Measurements from ENCODE around the gene ASCL1. TPM values are rescaled to one million over a fixed set of nuclear protein-coding genes. Genes with fewer than 3 reads are reported as not detected.

Gene ASCL1
- polyA plus RNA-seq, 1 of the 3 experiments (the other 2 are of a cell fraction), result 0.21 TPM

DNA sequence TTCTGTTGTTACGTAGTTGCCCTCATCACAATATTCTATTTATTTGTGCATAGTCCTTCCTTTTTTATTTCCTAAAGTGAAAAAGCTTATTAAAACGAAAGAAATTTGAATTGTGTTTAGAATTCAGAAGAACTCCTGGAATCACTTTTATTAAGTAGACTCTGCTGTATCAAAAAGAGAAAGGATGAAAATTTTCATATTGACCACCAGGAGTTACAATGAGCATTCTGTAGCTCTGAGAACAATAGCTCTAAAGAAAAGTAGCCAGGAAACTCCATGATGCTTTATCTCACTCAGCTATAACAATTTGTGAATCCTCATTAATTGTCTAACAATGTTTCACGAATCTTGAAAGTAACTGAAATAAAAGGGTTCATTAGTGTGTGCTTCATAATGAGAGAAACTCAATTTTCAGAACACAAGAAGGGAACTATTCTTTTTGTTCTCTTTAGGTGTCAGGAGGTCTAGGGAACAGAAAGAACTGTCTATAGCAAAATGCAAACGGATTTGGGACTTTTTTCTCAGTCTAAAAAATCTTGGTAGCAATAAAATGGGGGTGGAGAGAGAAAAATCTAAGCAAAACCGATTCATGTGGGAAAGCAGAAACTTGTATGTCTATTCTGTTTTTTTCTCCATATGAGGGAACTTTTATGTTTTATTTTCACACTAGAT, 19.3 kb downstream of the ASCL1 start:
- H3K9me3 ChIP-seq, result no peaks in the 10 kb centered on the region
- no peaks in the 10 kb centered on the region for H3K36me3 ChIP-seq (replicated peaks in 1 of 2; ENCODE audit: control insufficient read depth in 1 of 2, insufficient read depth in 2 of 2, low read length in 1 of 2)
- H3K27me3 ChIP-seq (ENCODE audit: insufficient read depth), result no peaks in the 10 kb centered on the region
- TF ChIP-seq MEF2A (IDR thresholded peaks at IDR 0.05; ENCODE audit: borderline replicate concordance, low read depth), result no peak
- no peak for DNase-seq
- no peaks in the 10 kb centered on the region for H4K20me1 ChIP-seq (ENCODE audit: insufficient read depth)
- POLR2A ChIA-PET, result no interaction called here
- H3K9ac ChIP-seq, result no peak overlapping the region
- H3K27ac ChIP-seq (ENCODE audit: low read depth in 2 of 2, low read length in 1 of 2), result no peak overlapping the region
- no peaks in the 10 kb centered on the region for H3F3A ChIP-seq (replicated peaks; ENCODE audit: insufficient read depth)
- H3K9me2 ChIP-seq, result 0 out of 2 replicates have a peak, but pooled peaks cover 2% of the 10 kb centered on the region
- no peak overlapping the region for H3K4me3 ChIP-seq (ENCODE audit: low read depth in 2 of 2, low read length in 1 of 2)
- H3K79me2 ChIP-seq (ENCODE audit: insufficient read depth), result no peaks in the 10 kb centered on the region
- WGBS (ENCODE audit: low lambda C conversion rate), result 13% methylated on average over 5 of the region's 5 CpGs
- no peak overlapping the region for H3K4me2 ChIP-seq
- no peaks in the 10 kb centered on the region for H3K4me1 ChIP-seq (ENCODE audit: control insufficient read depth in 1 of 2, insufficient read depth in 2 of 2, low read depth in 1 of 2, low read length in 1 of 2)
- CTCF ChIA-PET, result interaction anchor here (0.6 to 1.2 kb wide), 4 partner anchors 15 to 198 kb away, joined by 3 to 4 read pairs (median 3); no protein-coding TSS in a partner anchor
- no peak overlapping the region for H2AFZ ChIP-seq (ENCODE audit: low read depth)

DNA sequence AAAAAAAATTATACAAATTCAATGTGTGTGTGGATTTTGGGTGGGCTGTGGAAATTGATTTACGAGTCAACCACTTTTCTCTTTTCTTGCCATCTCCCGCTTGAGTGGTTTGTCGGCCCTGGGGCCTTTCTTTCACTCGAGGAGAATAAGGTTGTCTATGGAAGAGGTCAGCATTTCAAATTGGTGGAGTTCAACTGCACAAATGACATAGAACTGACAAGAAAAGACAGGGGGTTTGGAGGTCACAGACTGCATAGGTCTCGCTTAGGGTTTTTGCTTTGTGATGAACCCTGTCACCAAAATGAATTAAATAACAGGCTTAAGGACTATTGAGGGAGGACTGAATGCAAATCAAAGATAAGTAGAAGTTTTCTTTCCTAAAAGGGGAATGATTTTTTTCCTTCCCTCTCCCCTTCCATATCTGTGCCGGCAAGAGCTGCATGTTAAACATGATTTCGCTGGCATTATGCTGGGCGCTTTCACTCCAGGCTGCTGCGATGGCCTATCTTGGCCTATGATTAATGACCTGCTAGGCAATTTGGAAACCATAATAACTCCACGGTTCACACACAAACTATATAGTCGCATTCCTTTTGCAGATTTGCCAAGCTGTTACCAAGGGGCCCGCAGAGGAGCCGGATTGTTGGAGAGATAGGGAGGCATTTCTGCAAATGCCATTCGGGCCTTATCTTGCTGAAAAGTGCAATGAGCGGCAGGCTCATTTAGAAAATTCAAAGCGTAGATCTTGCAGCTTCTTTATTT, 20.7 kb downstream of the ASCL1 start:
- no peaks in the 10 kb centered on the region for H3K36me3 ChIP-seq (replicated peaks in 1 of 2; ENCODE audit: control insufficient read depth in 1 of 2, insufficient read depth in 2 of 2, low read length in 1 of 2)
- POLR2A ChIA-PET, result no interaction called here
- WGBS (ENCODE audit: low lambda C conversion rate), result 34% methylated on average over 16 of the region's 16 CpGs
- H3K9me3 ChIP-seq, result no peaks in the 10 kb centered on the region
- TF ChIP-seq SMC3 (IDR thresholded peaks at IDR 0.05; ENCODE audit: low read depth, low read length), result no peak
- no peak for TF ChIP-seq SIN3A (IDR thresholded peaks at IDR 0.05; ENCODE audit: borderline replicate concordance, low read depth, low read length)
- no peak for TF ChIP-seq FOXM1 (IDR thresholded peaks at IDR 0.05; ENCODE audit: low read depth)
- TF ChIP-seq, protein P1, sequence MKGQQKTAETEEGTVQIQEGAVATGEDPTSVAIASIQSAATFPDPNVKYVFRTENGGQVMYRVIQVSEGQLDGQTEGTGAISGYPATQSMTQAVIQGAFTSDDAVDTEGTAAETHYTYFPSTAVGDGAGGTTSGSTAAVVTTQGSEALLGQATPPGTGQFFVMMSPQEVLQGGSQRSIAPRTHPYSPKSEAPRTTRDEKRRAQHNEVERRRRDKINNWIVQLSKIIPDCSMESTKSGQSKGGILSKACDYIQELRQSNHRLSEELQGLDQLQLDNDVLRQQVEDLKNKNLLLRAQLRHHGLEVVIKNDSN (IDR thresholded peaks at IDR 0.05; ENCODE audit: borderline replicate concordance, low read depth), result no peak
- TF ChIP-seq TAF1 (IDR thresholded peaks at IDR 0.05; ENCODE audit: borderline replicate concordance, low read depth, low read length), result no peak
- no peak overlapping the region for H3K9ac ChIP-seq
- H3K4me2 ChIP-seq, result no peak overlapping the region
- no peaks in the 10 kb centered on the region for H3K79me2 ChIP-seq (ENCODE audit: insufficient read depth)
- no peaks in the 10 kb centered on the region for H3F3A ChIP-seq (replicated peaks; ENCODE audit: insufficient read depth)
- H3K27ac ChIP-seq (ENCODE audit: low read depth in 2 of 2, low read length in 1 of 2), result no peak overlapping the region
- H3K27me3 ChIP-seq (ENCODE audit: insufficient read depth), result no peaks in the 10 kb centered on the region
- no peaks in the 10 kb centered on the region for H4K20me1 ChIP-seq (ENCODE audit: insufficient read depth)
- CTCF ChIA-PET, result no interaction called here
- no peak for DNase-seq
- H3K4me1 ChIP-seq (ENCODE audit: control insufficient read depth in 1 of 2, insufficient read depth in 2 of 2, low read depth in 1 of 2, low read length in 1 of 2), result no peaks in the 10 kb centered on the region
- no peak overlapping the region for H3K4me3 ChIP-seq (ENCODE audit: low read depth in 2 of 2, low read length in 1 of 2)
- H2AFZ ChIP-seq (ENCODE audit: low read depth), result no peak overlapping the region
- 0 out of 2 replicates have a peak, but pooled peaks cover 2% of the 10 kb centered on the region for H3K9me2 ChIP-seq

DNA sequence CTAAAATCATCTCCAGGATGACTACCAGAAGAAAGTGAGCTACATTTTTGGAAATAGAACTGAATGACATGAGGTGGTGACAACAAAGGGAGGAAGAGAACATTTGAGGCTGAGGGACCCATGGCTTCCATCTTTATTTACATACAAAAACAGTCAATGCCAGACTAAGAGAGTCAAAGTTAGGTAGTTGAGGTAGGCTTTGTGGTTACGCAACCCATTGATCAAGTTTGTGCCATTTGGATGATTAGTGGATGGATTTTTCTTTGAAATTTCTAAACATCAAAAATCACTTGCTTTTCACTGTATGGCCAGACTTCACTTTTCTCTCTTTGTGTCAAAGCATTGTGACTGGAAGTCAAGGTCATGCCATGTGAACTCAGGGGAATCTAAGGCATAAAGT, 22.9 kb downstream of the ASCL1 start:
- H3K4me3 ChIP-seq (ENCODE audit: low read depth in 2 of 2, low read length in 1 of 2), result no peak overlapping the region
- no peak overlapping the region for H3K9ac ChIP-seq
- no peaks in the 10 kb centered on the region for H3K27me3 ChIP-seq (ENCODE audit: insufficient read depth)
- H2AFZ ChIP-seq (ENCODE audit: low read depth), result no peak overlapping the region
- H3K4me2 ChIP-seq, result no peak overlapping the region
- no peaks in the 10 kb centered on the region for H3K9me2 ChIP-seq
- no peaks in the 10 kb centered on the region for H3K79me2 ChIP-seq (ENCODE audit: insufficient read depth)
- H3K4me1 ChIP-seq (ENCODE audit: control insufficient read depth in 1 of 2, insufficient read depth in 2 of 2, low read depth in 1 of 2, low read length in 1 of 2), result no peaks in the 10 kb centered on the region
- H3K27ac ChIP-seq (ENCODE audit: low read depth in 2 of 2, low read length in 1 of 2), result no peak overlapping the region
- no peak for DNase-seq
- ChIA-PET POLR2A (no interaction called here), CTCF (interaction anchor here (1.6 kb wide), 1 partner anchor 18 kb away, joined by 3 read pairs; no protein-coding TSS in a partner anchor)
- no peaks in the 10 kb centered on the region for H3K36me3 ChIP-seq (replicated peaks in 1 of 2; ENCODE audit: control insufficient read depth in 1 of 2, insufficient read depth in 2 of 2, low read length in 1 of 2)
- WGBS (ENCODE audit: low lambda C conversion rate), result 69% methylated on average over 1 of the region's 1 CpG
- no peaks in the 10 kb centered on the region for H3F3A ChIP-seq (replicated peaks; ENCODE audit: insufficient read depth)
- no peaks in the 10 kb centered on the region for H4K20me1 ChIP-seq (ENCODE audit: insufficient read depth)
- H3K9me3 ChIP-seq, result 0 out of 2 replicates have a peak, but pooled peaks cover 8% of the 10 kb centered on the region
- TF ChIP-seq ELF1 (IDR thresholded peaks at IDR 0.05) (no peak), EZH2phosphoT487 (IDR thresholded peaks at IDR 0.05; ENCODE audit: borderline replicate concordance, low read depth) (no peak), TEAD4 (IDR thresholded peaks at IDR 0.05; ENCODE audit: borderline replicate concordance, insufficient read depth) (no peak), EP300 (IDR thresholded peaks at IDR 0.05; ENCODE audit: borderline replicate concordance in 1 of 2, low read depth in 1 of 2, low read length in 1 of 2) (no peak), GATA2 (CRISPR knock-in tag; IDR thresholded peaks at IDR 0.05) (no peak), SIN3A (IDR thresholded peaks at IDR 0.05; ENCODE audit: borderline replicate concordance, low read depth, low read length) (no peak), NRF1 (IDR thresholded peaks at IDR 0.05; ENCODE audit: low read depth, low read length) (no peak), YY1 (IDR thresholded peaks at IDR 0.05; ENCODE audit: low read depth) (no peak), RCOR1 (IDR thresholded peaks at IDR 0.05; ENCODE audit: low read length) (no peak), RXRA (IDR thresholded peaks at IDR 0.05; ENCODE audit: borderline replicate concordance, low read depth) (no peak)
- TF ChIP-seq, protein P2, sequence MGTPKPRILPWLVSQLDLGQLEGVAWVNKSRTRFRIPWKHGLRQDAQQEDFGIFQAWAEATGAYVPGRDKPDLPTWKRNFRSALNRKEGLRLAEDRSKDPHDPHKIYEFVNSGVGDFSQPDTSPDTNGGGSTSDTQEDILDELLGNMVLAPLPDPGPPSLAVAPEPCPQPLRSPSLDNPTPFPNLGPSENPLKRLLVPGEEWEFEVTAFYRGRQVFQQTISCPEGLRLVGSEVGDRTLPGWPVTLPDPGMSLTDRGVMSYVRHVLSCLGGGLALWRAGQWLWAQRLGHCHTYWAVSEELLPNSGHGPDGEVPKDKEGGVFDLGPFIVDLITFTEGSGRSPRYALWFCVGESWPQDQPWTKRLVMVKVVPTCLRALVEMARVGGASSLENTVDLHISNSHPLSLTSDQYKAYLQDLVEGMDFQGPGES (IDR thresholded peaks at IDR 0.05; ENCODE audit: low read depth, low read length), result no peak
